ENCODE measurements around the gene IDI2. TPM values are rescaled to one million over a fixed set of nuclear protein-coding genes. Genes with fewer than 3 reads are reported as not detected.

The IDI2 gene
- total RNA-seq, 4 donors from 2014 or later, result not detected

DNA sequence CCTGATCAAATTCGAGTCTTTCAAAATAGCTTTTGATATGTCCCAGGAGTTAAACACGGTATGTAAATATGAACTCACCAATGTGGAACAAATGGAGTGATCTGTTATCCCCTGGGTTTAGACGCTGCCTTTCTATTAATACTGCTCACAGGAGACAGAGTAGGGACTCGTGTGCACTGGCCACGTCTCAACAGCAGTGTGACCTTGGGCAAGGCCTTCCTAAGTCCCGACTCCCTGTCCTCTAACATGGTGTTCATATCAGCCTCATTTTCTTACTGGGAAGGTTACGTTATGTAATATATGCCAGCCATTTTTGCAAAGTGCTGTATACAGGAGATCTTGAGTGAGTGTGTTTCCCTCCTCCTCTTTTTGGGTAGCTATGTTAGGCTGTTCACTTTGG is 32.4 kb upstream of the IDI2 start:
- no peak for TF ChIP-seq EP300 (IDR thresholded peaks at IDR 0.05)
- no peak for TF ChIP-seq POLR2AphosphoS5 (IDR thresholded peaks at IDR 0.05)
- TF ChIP-seq POLR2A (IDR thresholded peaks at IDR 0.05), result no peak
- no peak for TF ChIP-seq CTCF (IDR thresholded peaks at IDR 0.05)
- H3K27ac ChIP-seq, result no peak overlapping the region
- no peak for ATAC-seq

GRCh38 chr10:1057106-1057657 is 31.5 kb upstream of the IDI2 start:
- H3K27me3 ChIP-seq, result no peaks in the 10 kb centered on the region
- ATAC-seq, result peak; percentile 2
- peaks cover 0 to 19% of the 10 kb centered on the region in 2 donors for H3K36me3 ChIP-seq
- H3K9me3 ChIP-seq, result no peaks in the 10 kb centered on the region
- H3K27ac ChIP-seq, result peak overlapping the region; percentile 97 to 100 (median 99)
- TF ChIP-seq CTCF (IDR thresholded peaks at IDR 0.05) (no peak), EP300 (IDR thresholded peaks at IDR 0.05) (no peak), POLR2A (IDR thresholded peaks at IDR 0.05) (no peak), POLR2AphosphoS5 (IDR thresholded peaks at IDR 0.05) (no peak)
- H3K4me3 ChIP-seq, result peak overlapping the region; percentile 96 to 97
- WGBS, 2 donors (ENCODE audit: low coverage in 1 of 2), result 1 to 2% methylated on average over 18 to 24 of the region's 26 CpGs
- H3K4me1 ChIP-seq, result peaks cover 3 to 82% (median 13%) of the 10 kb centered on the region in 3 donors

More for the DNA sequence above, 32.4 kb upstream of the IDI2 start:
- no peaks in the 10 kb centered on the region for H3K9me3 ChIP-seq
- peaks cover 3 to 78% (median 13%) of the 10 kb centered on the region in 3 donors for H3K4me1 ChIP-seq
- 53 to 69% methylated on average over 3 to 6 of the region's 7 CpGs for WGBS, 2 donors (ENCODE audit: low coverage in 1 of 2)
- H3K27me3 ChIP-seq, result no peaks in the 10 kb centered on the region
- peaks cover 0 to 11% of the 10 kb centered on the region in 2 donors for H3K36me3 ChIP-seq
- H3K4me3 ChIP-seq, result no peak overlapping the region

DNA sequence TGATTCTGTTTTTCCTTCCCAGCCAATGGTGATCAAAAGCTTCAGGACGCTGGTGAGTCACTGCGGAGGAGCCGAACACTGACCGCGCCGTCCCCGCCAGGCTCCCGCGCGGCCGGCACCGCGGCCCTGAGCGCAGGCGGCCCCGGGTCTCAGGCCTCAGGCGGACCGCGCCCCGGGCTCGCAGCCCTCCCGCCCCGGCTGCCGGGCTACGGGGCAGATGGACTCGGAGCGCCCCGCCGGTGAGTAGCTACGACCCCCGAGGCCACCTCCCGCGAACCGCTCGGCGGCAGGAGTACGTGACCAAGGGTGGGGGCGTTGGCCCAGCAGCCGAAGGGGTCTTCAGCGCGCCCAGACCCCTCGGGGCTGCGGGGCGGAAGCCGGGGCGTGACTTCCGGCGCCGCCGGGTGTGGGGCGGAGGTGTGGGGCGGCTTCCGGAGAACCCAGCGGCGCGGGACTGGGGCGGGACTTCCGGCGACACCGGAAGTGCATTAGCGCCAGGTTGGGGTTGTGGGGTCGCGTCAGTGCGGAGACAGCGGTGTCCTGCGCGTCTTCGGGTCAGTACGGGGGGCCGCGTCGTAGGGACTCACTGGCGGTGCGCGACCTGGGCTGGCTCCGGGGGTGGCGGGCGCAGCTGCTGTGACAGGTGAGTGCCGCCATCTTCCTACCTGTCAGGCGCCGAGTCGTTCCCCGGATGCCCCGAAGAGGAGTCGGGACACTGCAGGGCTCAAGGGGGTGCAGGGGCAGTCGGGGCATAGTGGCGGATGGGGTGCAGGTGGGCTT is 30.9 kb upstream of the IDI2 start, which contains the start of gene WDR37:
Gene WDR37 (plus strand): TSS at position 60 of the 780 bp plus-strand sequence. CDS start 15,771 bp downstream, outside the sequence.
- Histone ChIP-seq H3K36me3 (peaks cover 0 to 25% of the 10 kb centered on the region in 2 donors), H3K4me3 (peak within 1 kb of the TSS; percentile 96 to 97), H3K4me1 (peaks cover 3 to 79% (median 13%) of the 10 kb centered on the region in 3 donors), H3K27me3 (no peaks in the 10 kb centered on the region), H3K9me3 (no peaks in the 10 kb centered on the region), H3K27ac (peak within 1 kb of the TSS; percentile 97 to 100 (median 99))
- WGBS, 2 donors (ENCODE audit: low coverage in 1 of 2), result no CpG with 5 or more reads among the region's 87 CpGs
- ATAC-seq, result peak; percentile 96
- TF ChIP-seq CTCF (IDR thresholded peaks at IDR 0.05) (peak in 1 of 4 experiments; percentile 9), POLR2AphosphoS5 (IDR thresholded peaks at IDR 0.05) (peak; percentile 72), EP300 (IDR thresholded peaks at IDR 0.05) (no peak), POLR2A (IDR thresholded peaks at IDR 0.05) (peak; percentile 78 to 86)

DNA sequence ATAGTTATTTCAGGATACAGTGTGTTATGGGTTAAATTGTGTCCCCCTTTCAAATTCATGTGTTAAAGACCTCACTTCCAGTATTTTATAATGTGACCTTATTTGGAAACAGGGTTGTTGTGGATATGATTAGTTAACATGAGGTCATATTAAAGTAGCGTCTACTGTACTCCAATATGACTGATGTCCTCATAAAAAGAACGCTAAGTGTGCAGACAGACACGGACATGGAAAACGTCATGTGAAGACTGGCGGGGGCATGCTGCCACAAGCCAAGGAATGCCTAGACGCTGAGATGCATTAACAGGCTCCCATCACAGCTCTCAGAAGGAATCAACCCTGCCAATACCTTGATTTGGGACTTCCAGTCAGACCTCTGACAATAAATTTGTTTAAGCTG is 29.0 kb upstream of the IDI2 start:
- no peaks in the 10 kb centered on the region for H3K9me3 ChIP-seq
- H3K4me3 ChIP-seq, result peak overlapping the region in 1 of 2 donors; percentile 96
- no peaks in the 10 kb centered on the region for H3K27me3 ChIP-seq
- peak overlapping the region in 1 of 4 donors; percentile 97 for H3K27ac ChIP-seq
- ATAC-seq, result no peak
- WGBS, 2 donors (ENCODE audit: low coverage in 1 of 2), result 28 to 43% methylated on average over 4 to 6 of the region's 6 CpGs
- peaks cover 3 to 86% (median 25%) of the 10 kb centered on the region in 3 donors for H3K4me1 ChIP-seq
- H3K36me3 ChIP-seq, result peaks cover 0 to 27% of the 10 kb centered on the region in 2 donors
- TF ChIP-seq POLR2A (IDR thresholded peaks at IDR 0.05) (no peak), CTCF (IDR thresholded peaks at IDR 0.05) (no peak), EP300 (IDR thresholded peaks at IDR 0.05) (no peak), POLR2AphosphoS5 (IDR thresholded peaks at IDR 0.05) (no peak)

Measured in gastroesophageal sphincter (tissue), 4 donors.